PC-3 (cell line): ENCODE measurements around the gene UBAC2. TPM values are rescaled to one million over a fixed set of nuclear protein-coding genes. Genes with fewer than 3 reads are reported as not detected.

ENCODE experiments used
- ATAC-seq: fragments of 200-7000 bp; cut with Tn5 transposase; 2 replicates; pipeline ENCODE4 v1.9.1; 2020; ENCODE audit warnings: mild to moderate bottlenecking, moderate library complexity
- BruUV-seq: library from RNA; stranded (reverse); fragments of 400-500 nt; replicated peaks from 2 replicates; lab custom pipeline; 2021; lab: Mats Ljungman, UMichigan
- CTCF ChIA-PET: fragments of 300-600 bp; sonication (Branson Sonifier 250); formaldehyde crosslinking; loops from one replicate; lab custom pipeline; 2022; ENCODE audit warnings: antibody characterized with exemption; lab: Charles Lee
- POLR2A ChIA-PET: fragments of 300-600 bp; sonication (Branson Sonifier 250); formaldehyde crosslinking; loops from one replicate; lab custom pipeline; 2022; ENCODE audit warnings: antibody characterized with exemption; ENCODE audit not compliant: unreplicated experiment; lab: Charles Lee
- DNase-seq: peaks from one replicate; pipeline ENCODE4 v3.0.0-alpha.2; 2015
- H2AFZ ChIP-seq: fragments of 300-600 bp; sonication (generic); 2 replicates; pipeline ENCODE4 v1.6.0; 2016; ENCODE audit warnings: antibody characterized with exemption, low read length
- H3F3A ChIP-seq: fragments of 300-600 bp; sonication (generic); one replicate; pipeline ENCODE4 v1.6.0; 2017; ENCODE audit warnings: antibody characterized with exemption, low read length, control low read depth, mild to moderate bottlenecking; ENCODE audit not compliant: unreplicated experiment
- H3K27ac ChIP-seq: fragments of 300-600 bp; sonication (generic); 2 replicates; pipeline ENCODE4 v1.5.1; 2016; ENCODE audit warnings: mild to moderate bottlenecking, low read length
- H3K27me3 ChIP-seq: fragments of 300-600 bp; sonication (generic); 2 replicates; pipeline ENCODE4 v1.6.1; 2016; ENCODE audit warnings: low read length, mixed read lengths
- H3K36me3 ChIP-seq: fragments of 300-600 bp; sonication (generic); 2 replicates; pipeline ENCODE4 v1.6.1; 2016; ENCODE audit warnings: low read depth, mixed run types, low read length, mixed read lengths
- H3K4me1 ChIP-seq: fragments of 300-600 bp; sonication (generic); 2 replicates; pipeline ENCODE4 v1.5.1; 2016; ENCODE audit warnings: low read length; ENCODE audit not compliant: insufficient read depth
- H3K4me2 ChIP-seq: fragments of 300-600 bp; sonication (generic); 2 replicates; pipeline ENCODE4 v1.6.0; 2016; ENCODE audit warnings: low read length
- H3K4me3 ChIP-seq: fragments of 300-600 bp; sonication (generic); 2 replicates; pipeline ENCODE4 v1.5.1; 2016; ENCODE audit warnings: mild to moderate bottlenecking, low read length, mixed read lengths
- H3K79me2 ChIP-seq: fragments of 300-600 bp; sonication (generic); 2 replicates; pipeline ENCODE4 v1.6.1; 2017; ENCODE audit warnings: low read length, mixed read lengths
- H3K9ac ChIP-seq: fragments of 300-600 bp; sonication (generic); 2 replicates; pipeline ENCODE4 v1.6.0; 2016; ENCODE audit warnings: mild to moderate bottlenecking, low read length
- H3K9me2 ChIP-seq: fragments of 300-600 bp; sonication (generic); replicated peaks from 2 replicates; pipeline ENCODE4 v1.6.1; 2016; ENCODE audit warnings: mixed run types, low read length, mixed read lengths
- H3K9me3 ChIP-seq: fragments of 300-600 bp; sonication (generic); 2 replicates; pipeline ENCODE4 v1.6.1; 2016; ENCODE audit warnings: low read length, mixed read lengths
- H4K20me1 ChIP-seq: fragments of 300-600 bp; sonication (generic); 2 replicates; pipeline ENCODE4 v1.6.1; 2016; ENCODE audit warnings: low read length, mixed read lengths
- EZH2 ChIP-seq: fragments of 300-600 bp; sonication (generic); IDR thresholded peaks from one replicate; pipeline ENCODE4 v1.6.1; 2017; ENCODE audit warnings: antibody characterized with exemption, mild to moderate bottlenecking, low read length; ENCODE audit not compliant: unreplicated experiment
- EZH2phosphoT487 ChIP-seq: fragments of 300-600 bp; sonication (generic); IDR thresholded peaks from 2 replicates; pipeline ENCODE4 v1.6.1; 2018; ENCODE audit warnings: mild to moderate bottlenecking, antibody characterized with exemption, low read length, borderline replicate concordance
- intact Hi-C: fragments of 100-400 bp; cut with micrococcal nuclease; formaldehyde crosslinking; loops from 2 replicates; pipeline ENCODE4 v1.9.0; 2023
- total RNA-seq: library from RNA; depleted of rRNA; stranded (reverse); fragments of >200 nt; gene quantifications from 2 replicates; pipeline ENCODE4 v1.2.3, GENCODE V29; 2014
- TF ChIP-seq, protein P1 (sequence below): fragments of 300-600 bp; sonication (generic); conservative IDR thresholded peaks from 2 replicates; pipeline ENCODE4 v1.5.1; 2017; ENCODE audit warnings: antibody characterized with exemption, low read depth, mild to moderate bottlenecking, low read length

Gene UBAC2
- total RNA-seq, 1 experiment from 2014 or later = 34.5 TPM

- Histone ChIP-seq H3K27ac (no peak overlapping the region), H3K4me1 (peaks cover 20% of the 10 kb centered on the region), H2AFZ (no peak overlapping the region), H3K4me2 (no peak overlapping the region), H3K9ac (no peak overlapping the region), H3K9me3 (no peaks in the 10 kb centered on the region), H3F3A (peaks cover 6% of the 10 kb centered on the region), H3K4me3 (no peak overlapping the region), H4K20me1 (peaks cover 7% of the 10 kb centered on the region; the same call in 1 of the 2 replicates), H3K27me3 (no peaks in the 10 kb centered on the region), H3K36me3 (no peaks in the 10 kb centered on the region), H3K79me2 (peaks cover 90% of the 10 kb centered on the region), H3K9me2 (no peaks in the 10 kb centered on the region)
- POLR2A ChIA-PET = no interaction called here
- intact Hi-C loops = no loop called here
- ATAC-seq = no peak
- BruUV-seq = no TSS peak
- TF ChIP-seq EZH2 = no peak
- TF ChIP-seq, protein P1, sequence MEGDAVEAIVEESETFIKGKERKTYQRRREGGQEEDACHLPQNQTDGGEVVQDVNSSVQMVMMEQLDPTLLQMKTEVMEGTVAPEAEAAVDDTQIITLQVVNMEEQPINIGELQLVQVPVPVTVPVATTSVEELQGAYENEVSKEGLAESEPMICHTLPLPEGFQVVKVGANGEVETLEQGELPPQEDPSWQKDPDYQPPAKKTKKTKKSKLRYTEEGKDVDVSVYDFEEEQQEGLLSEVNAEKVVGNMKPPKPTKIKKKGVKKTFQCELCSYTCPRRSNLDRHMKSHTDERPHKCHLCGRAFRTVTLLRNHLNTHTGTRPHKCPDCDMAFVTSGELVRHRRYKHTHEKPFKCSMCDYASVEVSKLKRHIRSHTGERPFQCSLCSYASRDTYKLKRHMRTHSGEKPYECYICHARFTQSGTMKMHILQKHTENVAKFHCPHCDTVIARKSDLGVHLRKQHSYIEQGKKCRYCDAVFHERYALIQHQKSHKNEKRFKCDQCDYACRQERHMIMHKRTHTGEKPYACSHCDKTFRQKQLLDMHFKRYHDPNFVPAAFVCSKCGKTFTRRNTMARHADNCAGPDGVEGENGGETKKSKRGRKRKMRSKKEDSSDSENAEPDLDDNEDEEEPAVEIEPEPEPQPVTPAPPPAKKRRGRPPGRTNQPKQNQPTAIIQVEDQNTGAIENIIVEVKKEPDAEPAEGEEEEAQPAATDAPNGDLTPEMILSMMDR = no peak
- no peak for TF ChIP-seq EZH2phosphoT487
- CTCF ChIA-PET = no interaction called here
- no peak for DNase-seq
Measured at GRCh38 chr13:99203601-99204579, 3.2 kb downstream of the UBAC2 start.

- no peaks in the 10 kb centered on the region for H3F3A ChIP-seq
- H2AFZ ChIP-seq = no peak overlapping the region
- BruUV-seq = no TSS peak
- H3K9me2 ChIP-seq = no peaks in the 10 kb centered on the region
- no peaks in the 10 kb centered on the region for H3K27me3 ChIP-seq
- no peak overlapping the region for H3K4me2 ChIP-seq
- no peaks in the 10 kb centered on the region for H3K36me3 ChIP-seq
- peaks cover 92% of the 10 kb centered on the region for H3K79me2 ChIP-seq
- no peak overlapping the region for H3K9ac ChIP-seq
- ChIA-PET CTCF (no interaction called here), POLR2A (no interaction called here)
- H3K4me3 ChIP-seq = no peak overlapping the region
- intact Hi-C loops = no loop called here
- H4K20me1 ChIP-seq = peaks cover 7% of the 10 kb centered on the region; the same call in 1 of the 2 replicates
- H3K9me3 ChIP-seq = no peaks in the 10 kb centered on the region
- peaks cover 12% of the 10 kb centered on the region for H3K4me1 ChIP-seq
- no peak for DNase-seq
- ATAC-seq = no peak
- no peak for TF ChIP-seq EZH2
- TF ChIP-seq, protein P1 = no peak
- H3K27ac ChIP-seq = no peak overlapping the region
Measured at GRCh38 chr13:99205621-99206220, 5.1 kb downstream of the UBAC2 start.

DNA sequence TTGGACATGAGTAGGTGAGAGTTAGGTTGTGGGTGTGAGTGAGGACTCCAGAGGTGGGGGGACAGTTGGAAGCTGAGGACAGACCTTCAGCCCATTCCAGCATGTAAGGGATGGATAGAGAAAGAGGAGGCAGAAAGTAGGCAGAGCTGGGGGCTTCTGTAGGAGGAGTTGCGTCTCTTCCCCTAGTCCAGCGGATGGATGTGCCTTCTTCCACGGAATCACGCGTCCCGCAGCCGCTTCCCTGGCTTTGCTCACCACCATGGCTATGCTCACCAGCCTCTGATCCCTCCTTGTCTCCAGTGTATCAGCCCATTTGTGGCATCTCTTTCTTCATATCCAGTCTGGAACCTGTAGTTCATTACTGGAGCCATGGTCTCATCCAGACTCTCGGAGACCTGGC is 5.6 kb downstream of the UBAC2 start:
- Histone ChIP-seq H3K9me3 (no peaks in the 10 kb centered on the region), H3K9ac (no peak overlapping the region), H3K27ac (no peak overlapping the region), H3K36me3 (no peaks in the 10 kb centered on the region), H3K4me2 (no peak overlapping the region), H3K9me2 (no peaks in the 10 kb centered on the region), H3F3A (no peaks in the 10 kb centered on the region), H3K27me3 (no peaks in the 10 kb centered on the region), H4K20me1 (peaks cover 7% of the 10 kb centered on the region; the same call in 1 of the 2 replicates), H3K79me2 (peaks cover 92% of the 10 kb centered on the region), H3K4me1 (peaks cover 12% of the 10 kb centered on the region), H2AFZ (no peak overlapping the region), H3K4me3 (no peak overlapping the region)
- ATAC-seq = no peak
- no peak for TF ChIP-seq EZH2phosphoT487
- TF ChIP-seq EZH2 = no peak
- TF ChIP-seq, protein P1 = no peak
- no TSS peak for BruUV-seq
- intact Hi-C loops = no loop called here
- ChIA-PET CTCF (no interaction called here), POLR2A (no interaction called here)
- DNase-seq = no peak
